Measurements from ENCODE around the gene HSPB6. TPM values are rescaled to one million over a fixed set of nuclear protein-coding genes. Genes with fewer than 3 reads are reported as not detected.

HSPB6 gene
- total RNA-seq, 1 donor from 2014 or later = 0.49 TPM

DNA sequence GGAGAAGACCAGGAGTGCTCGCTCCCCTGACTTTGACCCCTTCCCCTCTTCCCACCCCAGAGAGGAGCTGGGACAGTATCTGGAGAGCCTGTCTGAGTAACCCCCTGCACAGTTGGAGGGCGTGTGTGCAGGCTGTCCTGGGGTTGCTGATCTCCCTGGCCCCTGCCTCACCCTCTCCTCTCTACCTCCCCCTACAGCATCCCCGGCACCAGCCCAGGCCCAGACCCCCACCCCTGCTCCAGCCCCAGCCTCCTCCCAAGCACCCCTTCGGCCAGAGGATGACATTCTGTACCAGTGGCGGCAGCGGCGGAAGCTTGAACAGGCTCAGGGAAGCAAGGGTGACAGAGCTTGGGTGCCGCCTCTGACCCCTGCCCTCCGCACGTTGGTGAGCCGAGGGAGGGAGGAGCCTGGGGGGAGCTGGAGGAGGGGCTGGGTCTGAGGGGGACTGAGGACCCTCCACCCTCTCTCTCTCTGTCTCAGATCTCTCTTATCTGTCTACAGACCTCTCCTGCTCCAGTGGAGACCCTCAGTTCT, 9.8 kb upstream of the HSPB6 start:
- TF ChIP-seq, protein P1, sequence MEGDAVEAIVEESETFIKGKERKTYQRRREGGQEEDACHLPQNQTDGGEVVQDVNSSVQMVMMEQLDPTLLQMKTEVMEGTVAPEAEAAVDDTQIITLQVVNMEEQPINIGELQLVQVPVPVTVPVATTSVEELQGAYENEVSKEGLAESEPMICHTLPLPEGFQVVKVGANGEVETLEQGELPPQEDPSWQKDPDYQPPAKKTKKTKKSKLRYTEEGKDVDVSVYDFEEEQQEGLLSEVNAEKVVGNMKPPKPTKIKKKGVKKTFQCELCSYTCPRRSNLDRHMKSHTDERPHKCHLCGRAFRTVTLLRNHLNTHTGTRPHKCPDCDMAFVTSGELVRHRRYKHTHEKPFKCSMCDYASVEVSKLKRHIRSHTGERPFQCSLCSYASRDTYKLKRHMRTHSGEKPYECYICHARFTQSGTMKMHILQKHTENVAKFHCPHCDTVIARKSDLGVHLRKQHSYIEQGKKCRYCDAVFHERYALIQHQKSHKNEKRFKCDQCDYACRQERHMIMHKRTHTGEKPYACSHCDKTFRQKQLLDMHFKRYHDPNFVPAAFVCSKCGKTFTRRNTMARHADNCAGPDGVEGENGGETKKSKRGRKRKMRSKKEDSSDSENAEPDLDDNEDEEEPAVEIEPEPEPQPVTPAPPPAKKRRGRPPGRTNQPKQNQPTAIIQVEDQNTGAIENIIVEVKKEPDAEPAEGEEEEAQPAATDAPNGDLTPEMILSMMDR (IDR thresholded peaks at IDR 0.05; ENCODE audit: partially characterized antibody, unreplicated experiment) = no peak

DNA sequence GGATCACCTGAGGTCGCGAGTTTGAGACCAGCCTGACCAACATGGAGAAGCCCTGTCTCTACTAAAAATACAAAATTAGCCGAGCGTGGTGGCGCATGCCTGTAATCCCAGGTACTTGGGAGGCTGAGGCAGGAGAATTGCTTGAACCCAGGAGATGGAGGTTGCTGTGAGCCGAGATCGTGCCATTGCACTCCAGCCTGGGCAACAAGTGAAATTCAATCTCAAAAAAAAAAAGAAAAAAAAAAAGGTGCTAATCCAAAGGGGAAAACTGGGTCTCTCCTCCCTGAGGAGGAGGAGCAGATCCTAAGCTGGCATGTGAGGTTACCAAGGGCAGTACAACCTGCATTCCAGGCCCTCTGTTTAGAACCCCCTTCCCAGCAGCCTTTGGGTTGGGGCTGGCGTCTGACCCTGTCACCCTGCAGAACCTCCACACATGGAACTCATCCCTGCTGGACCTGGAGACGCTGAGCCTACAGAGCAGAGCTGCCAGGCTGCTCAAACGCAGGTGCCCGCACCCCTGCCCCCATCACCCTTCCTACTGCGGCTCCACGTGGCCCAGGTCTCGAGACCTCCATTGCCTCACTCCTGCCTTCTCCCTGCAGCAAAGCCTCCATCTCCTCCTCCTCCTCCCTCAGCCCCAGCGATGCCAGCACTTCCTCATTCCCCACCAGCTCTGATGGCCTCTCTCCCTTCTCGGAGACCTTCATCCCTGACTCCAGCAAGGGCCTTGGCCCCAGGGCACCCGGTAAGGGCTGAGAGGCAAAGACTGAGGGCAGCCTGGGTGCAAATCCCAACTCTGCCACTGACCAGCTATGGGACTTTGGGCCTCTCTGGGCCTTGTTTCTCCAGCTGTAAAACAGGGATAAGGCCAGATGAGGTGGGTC, 7.8 kb upstream of the HSPB6 start:
- Mint-ChIP-seq H3K4me1 (ENCODE audit: low read depth, unreplicated experiment) (peaks cover 1% of the 10 kb centered on the region), H3K27ac (ENCODE audit: unreplicated experiment) (no peak overlapping the region), H3K27me3 (ENCODE audit: unreplicated experiment) (peaks cover 7% of the 10 kb centered on the region), H3K9me3 (ENCODE audit: unreplicated experiment) (no peaks in the 10 kb centered on the region), H3K36me3 (ENCODE audit: unreplicated experiment) (no peaks in the 10 kb centered on the region), H3K4me3 (ENCODE audit: unreplicated experiment) (no peak overlapping the region)
- TF ChIP-seq, protein P1 (IDR thresholded peaks at IDR 0.05; ENCODE audit: partially characterized antibody, unreplicated experiment) = no peak
- DNase-seq = no peak

More for the DNA sequence above, 9.8 kb upstream of the HSPB6 start:
- no peaks in the 10 kb centered on the region for H3K36me3 Mint-ChIP-seq (ENCODE audit: unreplicated experiment)
- no peaks in the 10 kb centered on the region for H3K9me3 Mint-ChIP-seq (ENCODE audit: unreplicated experiment)
- no peak for DNase-seq
- H3K27me3 Mint-ChIP-seq (ENCODE audit: unreplicated experiment) = peaks cover 10% of the 10 kb centered on the region
- H3K27ac Mint-ChIP-seq (ENCODE audit: unreplicated experiment) = no peak overlapping the region
- peaks cover 1% of the 10 kb centered on the region for H3K4me1 Mint-ChIP-seq (ENCODE audit: low read depth, unreplicated experiment)
- no peak overlapping the region for H3K4me3 Mint-ChIP-seq (ENCODE audit: unreplicated experiment)

DNA sequence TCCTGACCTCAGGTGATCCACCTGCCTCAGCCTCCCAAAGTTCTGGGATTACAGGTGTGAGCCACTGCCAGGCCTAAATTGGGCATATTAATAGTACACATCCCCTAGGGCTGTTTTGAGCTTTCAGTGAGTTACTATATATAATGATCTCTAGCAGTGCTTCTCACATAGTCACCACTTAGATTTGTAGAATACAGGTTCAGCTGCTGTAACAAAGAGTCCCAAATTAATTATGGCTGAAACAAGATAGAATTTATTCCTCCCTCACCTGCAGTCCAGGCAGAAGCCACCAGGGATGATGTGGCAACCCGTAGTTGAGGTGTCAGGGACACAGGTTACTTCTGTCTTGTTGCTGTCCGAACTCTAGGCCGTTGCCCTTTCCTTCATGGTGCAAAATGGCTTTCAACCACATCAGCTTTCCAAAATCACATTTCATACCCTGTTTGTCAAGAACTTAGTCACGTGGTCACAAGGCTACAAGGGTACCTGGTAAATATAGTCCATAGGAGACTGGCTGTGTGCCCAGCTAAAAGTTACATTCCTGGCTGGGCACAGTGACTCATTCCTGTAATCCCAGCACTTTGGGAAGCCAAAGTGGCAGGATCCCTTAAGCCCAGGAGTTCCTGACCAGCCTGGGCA, 4.0 kb upstream of the HSPB6 start:
- Mint-ChIP-seq H3K4me1 (ENCODE audit: low read depth, unreplicated experiment) (peaks cover 9% of the 10 kb centered on the region), H3K9me3 (ENCODE audit: unreplicated experiment) (peaks cover 10% of the 10 kb centered on the region), H3K36me3 (ENCODE audit: unreplicated experiment) (no peaks in the 10 kb centered on the region), H3K4me3 (ENCODE audit: unreplicated experiment) (no peak overlapping the region), H3K27ac (ENCODE audit: unreplicated experiment) (no peak overlapping the region), H3K27me3 (ENCODE audit: unreplicated experiment) (peaks cover 8% of the 10 kb centered on the region)
- TF ChIP-seq, protein P1 (IDR thresholded peaks at IDR 0.05; ENCODE audit: partially characterized antibody, unreplicated experiment) = no peak
- no peak for DNase-seq

DNA sequence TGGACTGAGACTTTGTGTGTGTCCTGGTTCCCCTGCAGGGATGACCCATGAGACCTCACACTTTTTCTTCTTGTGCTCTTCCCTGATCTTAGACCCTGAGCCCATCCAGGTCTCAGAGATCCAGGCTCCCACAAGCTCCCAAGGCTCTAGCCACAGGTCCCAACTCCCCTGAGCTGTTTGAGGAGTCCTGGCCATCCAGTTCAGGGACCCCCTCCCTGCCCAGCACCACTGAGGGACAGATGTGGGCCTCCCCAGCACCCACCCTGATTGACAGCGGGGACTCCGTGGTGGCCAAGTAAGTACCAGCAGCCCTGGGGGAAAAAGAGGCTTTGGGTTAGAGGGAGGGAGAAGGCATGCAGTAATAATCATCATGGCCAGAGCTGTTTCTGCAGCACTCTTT, 2.9 kb upstream of the HSPB6 start:
- H3K4me1 Mint-ChIP-seq (ENCODE audit: low read depth, unreplicated experiment) = peaks cover 13% of the 10 kb centered on the region
- H3K36me3 Mint-ChIP-seq (ENCODE audit: unreplicated experiment) = no peaks in the 10 kb centered on the region
- no peak for DNase-seq
- H3K27me3 Mint-ChIP-seq (ENCODE audit: unreplicated experiment) = peaks cover 11% of the 10 kb centered on the region
- TF ChIP-seq, protein P1 (IDR thresholded peaks at IDR 0.05; ENCODE audit: partially characterized antibody, unreplicated experiment) = no peak
- peak overlapping the region; percentile 62 for H3K27ac Mint-ChIP-seq (ENCODE audit: unreplicated experiment)
- H3K4me3 Mint-ChIP-seq (ENCODE audit: unreplicated experiment) = peak overlapping the region; percentile 92
- peaks cover 13% of the 10 kb centered on the region for H3K9me3 Mint-ChIP-seq (ENCODE audit: unreplicated experiment)

Measured in glutamatergic neuron (in vitro differentiated cells).